ENCODE data around the gene ATP6V0E1.
"Not testable (repeated sequence)": the region's sequence is repeated elsewhere in the genome, so short reads cannot be mapped to it uniquely, and the experiment has no call there.

Gene ATP6V0E1

DNA sequence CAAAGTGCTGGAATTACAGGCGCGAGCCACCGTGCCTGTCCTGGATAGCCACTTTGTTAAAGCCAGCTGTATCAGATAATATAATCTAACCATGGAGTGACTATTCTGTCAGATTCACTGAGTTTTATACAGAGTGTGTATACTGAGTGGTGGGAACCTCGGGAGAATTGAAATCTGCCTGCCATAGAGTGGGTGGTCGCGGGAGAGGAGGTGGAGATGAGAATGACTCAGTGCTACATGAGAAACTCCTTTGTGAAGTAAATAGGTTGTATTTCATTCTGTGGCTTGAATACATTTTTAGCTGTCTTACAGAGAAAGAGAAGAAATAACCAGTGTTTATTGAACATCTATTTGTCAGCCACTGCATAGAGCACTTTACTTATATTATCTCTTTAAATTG lies 26.4 kb downstream of the ATP6V0E1 start:
- DNase-seq: no peak

DNA sequence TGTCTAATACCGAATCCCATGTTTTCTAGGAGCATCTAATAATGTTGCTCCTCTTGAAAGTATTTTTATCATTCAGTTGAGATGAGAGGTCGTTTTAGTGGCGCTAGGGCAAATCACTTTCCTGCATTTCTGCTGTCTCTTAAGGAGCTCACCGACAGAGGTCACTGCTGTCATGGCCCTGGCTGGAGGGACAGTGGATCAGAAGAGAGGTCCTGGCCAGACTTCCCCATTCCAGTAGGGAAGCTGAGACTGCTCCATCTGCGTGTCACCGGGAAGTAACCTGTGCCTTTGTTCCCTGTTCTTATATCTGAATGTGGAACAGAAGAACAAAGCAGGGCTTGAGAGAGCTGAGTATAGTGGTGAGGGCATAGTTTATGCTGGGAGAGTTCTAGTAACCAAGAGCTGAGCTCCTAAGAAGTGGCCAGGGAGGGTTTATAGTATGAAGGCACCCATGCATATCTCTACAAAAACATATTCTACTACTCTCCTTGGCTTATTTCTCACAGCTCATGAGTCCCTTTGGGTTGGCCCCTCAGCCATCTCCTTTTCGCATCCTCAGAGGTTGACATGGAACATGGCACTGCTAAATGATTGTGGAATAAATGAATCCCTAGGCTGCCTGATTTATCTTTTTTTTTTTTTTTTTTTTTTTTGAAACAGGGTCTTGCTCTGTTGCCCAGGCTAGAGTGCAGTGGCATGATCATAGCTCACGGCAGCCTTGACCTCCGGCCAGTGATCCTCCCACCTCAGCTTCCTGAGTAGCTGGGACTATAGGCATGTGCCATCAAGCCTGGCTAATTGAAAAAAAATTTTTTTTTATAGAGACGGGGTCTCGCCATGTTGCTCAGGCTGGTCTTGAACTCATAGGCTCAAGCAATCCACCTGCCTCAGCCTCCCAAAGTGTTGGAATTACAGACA lies 27.2 kb downstream of the ATP6V0E1 start:
- DNase-seq: no peak

DNA sequence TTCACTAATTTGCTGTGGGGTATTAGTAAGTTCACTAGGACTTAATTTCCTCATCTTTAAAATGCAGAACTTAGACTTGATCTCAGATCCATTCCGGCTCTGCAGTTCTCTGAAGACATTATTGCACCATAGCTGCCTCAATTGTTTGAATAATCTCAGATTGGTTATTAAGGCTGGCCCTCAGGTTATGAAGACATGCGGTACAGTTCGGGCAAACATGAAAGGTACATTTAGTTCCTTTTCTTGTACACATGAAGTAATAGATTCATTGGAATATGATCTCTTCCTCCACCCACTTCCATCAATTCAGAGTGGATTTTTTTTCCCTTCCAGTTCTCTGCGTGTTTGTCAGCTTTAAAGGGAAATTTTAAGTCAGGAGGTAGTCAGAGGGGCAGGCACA lies 28.0 kb downstream of the ATP6V0E1 start:
- no peak for DNase-seq

DNA sequence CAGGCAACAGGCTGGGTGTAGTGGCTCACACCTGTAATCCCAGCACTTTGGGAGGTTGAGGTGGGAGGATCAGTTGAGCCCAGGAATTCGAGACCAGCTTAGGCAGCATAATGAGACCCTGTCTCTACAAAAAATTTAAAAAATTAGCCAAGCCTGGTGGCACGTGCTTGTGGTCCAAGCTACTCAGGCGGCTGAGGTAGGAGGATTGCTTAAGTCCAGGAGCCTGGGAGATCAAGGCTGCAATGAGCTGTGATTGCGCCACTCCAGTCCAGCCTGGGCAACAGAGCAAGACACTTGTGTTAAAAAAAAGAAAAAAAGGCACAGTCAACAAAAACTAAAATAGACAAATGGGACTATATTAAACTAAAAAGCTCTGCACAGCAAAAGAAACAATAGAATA lies 29.3 kb downstream of the ATP6V0E1 start:
- DNase-seq: no peak

DNA sequence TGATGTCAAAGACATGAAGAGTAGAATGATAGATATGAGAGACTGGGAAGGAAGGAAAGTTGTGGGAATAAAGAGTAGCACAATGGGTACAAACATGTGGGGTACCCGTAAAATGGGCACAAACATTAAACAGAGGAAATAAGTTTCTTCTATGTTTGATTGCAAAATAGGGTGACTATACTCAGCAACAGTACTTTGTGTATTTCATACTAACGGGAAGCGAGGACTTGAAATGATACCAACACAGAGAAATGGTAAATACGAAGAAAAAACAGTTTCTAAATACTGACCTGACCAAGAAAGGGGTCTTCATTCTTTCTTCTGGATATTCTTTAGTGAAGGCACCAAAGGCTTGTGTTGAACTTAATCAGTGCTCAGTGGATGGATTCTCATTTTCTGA lies 31.1 kb downstream of the ATP6V0E1 start:
- no peak for DNase-seq

DNA sequence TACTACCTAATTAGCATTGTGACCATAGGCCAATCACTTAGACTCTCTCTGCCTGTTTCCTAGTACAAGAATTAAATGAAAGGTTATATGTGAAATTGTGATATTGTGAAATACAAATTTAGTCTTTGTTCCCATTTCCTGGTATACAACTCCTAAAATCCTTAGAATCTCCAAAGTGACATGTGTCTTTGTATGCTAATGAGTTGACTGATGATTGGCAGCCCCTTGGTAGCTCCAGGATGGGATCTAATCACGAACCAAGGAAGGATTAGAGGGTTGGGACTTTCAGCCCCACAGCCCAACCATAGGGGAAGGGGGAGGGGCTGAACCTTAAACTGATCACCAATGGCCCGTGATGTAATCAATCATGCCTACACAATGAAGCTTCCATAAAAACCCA lies 31.6 kb downstream of the ATP6V0E1 start:
- DNase-seq: no peak

DNA sequence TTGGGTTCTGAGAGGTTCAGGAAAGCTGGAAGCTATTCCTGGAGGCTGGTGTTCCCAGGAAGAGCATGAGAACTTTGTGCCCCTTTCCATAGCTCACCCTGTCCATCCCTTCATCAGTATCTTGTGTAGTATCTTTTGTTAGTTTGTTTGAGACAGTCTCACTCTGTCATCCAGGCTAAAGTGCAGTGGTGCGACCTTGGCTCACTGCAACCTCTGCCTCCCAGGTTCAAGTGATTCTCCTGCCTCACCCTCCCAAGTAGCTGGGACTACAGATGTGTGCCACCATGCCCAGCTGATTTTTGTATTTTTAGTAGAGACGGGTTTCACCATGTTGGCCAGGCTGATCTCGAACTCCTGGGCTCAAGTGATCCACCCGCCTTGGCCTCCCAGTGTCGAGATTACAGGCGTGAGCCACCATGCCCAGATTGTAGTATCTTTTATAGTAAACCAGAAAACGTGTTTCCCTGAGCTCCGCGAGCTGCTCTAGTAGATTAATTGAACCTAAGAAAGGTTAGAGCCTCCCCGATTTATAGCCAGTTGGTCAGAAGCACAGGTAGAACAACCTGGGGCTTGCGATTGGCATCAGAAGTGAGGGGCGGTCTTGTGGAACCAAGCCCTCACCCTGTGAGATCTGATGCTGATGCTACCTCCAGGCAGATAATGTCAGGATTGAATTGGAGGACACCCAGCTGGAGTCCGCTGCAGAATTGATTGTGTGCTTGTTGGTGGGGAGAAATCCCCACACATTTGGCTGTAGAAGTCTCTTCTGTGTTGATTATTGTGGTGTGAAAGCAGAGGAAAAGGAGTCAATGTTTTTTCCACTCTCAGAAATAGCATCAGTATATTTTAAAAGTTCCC lies 32.3 kb downstream of the ATP6V0E1 start:
- no peak for DNase-seq

DNA sequence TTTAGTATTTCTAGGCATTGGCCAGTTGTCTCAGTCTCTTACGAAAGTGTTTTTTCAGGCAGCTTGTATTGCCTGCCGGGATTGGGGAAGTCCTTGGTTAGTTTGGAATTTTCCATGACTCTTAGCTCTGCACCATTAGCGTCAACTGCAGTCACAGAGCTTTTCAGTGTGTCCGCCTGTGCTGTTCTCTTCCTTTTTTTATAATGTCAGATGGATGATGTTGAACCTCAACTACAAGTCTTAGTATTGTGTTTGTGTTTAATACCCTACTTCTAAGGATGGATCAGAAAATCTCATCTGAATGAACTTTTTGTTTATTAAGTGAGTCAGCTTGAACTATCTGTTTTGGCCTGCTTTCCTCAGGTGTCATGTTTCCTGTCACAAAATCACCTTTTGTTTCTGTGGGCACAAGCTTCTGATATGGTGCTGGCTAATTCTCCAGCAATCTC lies 33.1 kb downstream of the ATP6V0E1 start:
- no peak for DNase-seq

DNA sequence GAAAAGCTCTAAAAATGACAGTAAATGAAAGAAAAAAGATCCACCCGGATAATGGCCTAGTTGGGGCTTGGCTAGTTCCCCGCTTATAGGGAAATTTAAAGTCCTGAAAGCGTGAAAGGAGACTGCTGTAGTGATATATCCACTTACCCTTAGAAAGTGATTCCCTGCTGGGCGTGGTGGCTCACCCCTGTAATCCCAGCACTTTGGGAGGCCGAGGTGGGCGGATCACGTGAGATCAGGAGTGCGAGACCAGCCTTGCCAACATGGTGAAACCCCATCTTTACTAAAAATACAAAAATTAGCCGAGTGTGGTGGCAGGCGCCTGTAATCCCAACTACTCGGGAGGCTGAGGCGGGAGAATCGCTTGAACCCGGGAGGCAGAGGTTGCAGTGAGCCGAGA lies 33.5 kb downstream of the ATP6V0E1 start:
- not testable (repeated sequence) for DNase-seq

DNA sequence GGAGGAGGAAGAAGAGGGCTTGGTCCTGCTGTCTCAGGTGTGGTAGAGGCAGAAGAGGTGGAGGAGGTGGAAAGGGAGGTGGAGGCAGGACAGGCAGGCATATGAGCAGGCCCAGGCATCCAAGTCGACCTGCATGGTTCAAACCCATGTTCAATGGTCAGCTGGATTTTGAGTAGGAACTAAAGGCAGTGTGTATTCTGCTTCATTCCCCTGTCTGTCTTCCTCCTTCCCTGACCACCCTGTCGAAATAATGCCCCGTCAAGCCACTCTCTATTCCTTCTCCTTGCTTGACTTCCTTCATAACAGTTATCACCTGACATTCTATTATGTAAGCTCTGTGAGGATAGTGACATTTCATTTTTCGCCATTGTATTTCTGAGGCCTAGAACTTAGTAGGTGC lies 34.8 kb downstream of the ATP6V0E1 start:
- DNase-seq: no peak

DNA sequence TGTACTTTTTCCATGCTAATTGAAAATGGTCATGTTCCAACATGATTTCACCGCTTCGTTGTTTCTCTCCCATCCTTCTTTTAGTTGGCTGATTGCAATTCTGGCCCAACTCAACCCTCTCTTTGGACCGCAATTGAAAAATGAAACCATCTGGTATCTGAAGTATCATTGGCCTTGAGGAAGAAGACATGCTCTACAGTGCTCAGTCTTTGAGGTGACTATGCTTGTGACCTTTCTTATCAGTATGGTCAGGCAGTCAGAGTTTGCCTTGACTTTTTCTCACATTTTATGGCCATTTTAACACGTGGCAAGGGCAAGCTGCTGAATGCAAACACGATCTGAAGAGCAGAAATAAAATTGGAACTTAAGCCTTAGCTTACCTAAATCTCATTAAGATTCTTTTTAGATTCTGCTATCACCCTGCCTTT lies 36.6 kb downstream of the ATP6V0E1 start:
- DNase-seq: no peak

DNA sequence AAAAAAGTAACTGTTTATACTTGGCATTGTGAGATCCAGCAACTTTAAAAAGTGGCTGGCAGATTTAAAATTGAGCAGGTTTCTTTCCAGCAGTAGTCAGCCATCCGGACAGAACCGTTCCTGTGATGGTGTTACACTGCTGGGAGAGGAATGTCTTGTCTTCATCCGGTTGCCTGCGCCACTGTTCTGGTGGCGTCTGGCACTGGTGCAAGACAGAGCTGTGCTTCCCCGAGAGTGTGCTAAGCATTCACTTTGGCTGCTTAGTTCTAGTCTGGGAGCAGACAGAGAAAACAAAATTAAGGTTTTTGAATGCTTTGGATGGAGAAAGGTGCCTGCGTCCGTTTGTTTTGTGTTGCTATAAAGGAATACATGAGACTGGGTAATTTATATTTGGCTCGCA lies 37.1 kb downstream of the ATP6V0E1 start:
- DNase-seq: no peak

DNA sequence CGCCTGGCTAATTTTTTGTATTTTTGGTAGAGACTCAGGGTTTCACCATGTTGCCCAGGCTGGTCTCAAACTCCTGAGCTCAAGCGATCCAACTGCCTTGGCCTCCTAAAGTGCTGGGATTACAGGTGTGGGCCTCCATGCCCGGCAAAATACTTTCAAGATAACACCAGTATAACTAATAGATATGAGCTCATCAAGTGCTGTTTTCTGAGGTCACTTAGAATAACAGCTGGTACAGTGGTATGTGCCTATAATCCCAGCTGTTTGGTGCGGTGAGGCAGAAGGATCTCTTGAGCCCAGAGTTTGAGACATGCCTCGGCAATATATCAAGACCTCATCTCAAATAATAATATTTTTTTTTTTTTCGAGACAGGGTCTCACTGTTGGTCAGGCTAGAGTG lies 42.1 kb downstream of the ATP6V0E1 start:
- DNase-seq: no peak

DNA sequence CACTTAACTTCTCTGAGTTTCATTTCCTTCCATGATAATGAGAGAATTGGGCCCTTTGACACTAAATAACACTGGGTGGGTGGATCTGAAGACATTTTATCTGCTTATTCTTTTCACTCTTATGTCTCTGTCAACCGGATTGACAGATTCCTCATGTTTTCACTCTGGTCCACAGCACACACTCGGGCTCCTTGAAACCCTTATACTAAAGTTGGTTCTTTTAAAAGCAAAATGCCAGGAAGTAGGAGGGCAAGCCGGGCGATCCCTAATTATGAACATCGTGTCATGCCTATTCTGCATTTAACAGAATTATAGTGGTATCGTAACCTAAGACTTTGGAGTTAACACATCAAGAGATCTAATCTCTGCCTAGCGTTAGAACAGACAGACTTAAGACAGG lies 44.3 kb downstream of the ATP6V0E1 start:
- DNase-seq: no peak

DNA sequence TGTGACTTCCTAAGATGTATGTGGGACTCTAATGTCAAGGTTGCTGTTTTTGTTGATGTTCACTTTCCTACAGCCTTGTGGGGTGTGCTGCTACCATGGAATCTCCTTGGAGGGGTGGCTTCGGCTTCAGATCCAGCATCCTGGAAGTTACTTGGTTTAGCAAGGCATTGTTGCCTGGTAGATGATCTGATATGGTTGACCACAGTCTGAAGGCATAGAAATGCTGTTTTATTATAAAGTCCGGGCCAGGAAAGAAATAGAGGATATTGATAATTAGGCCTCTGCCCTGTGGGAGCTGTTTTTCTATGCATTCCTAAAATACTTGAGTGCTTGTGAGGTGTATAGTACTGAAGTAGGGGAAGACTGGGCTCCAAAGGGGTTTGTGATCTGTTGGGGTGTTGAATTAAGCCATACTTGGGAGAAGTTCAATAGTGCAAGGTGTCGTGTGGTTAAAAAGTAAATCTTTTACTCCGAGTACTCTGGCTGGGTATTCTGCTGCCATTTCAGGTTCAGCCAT lies 45.3 kb downstream of the ATP6V0E1 start:
- DNase-seq: no peak

DNA sequence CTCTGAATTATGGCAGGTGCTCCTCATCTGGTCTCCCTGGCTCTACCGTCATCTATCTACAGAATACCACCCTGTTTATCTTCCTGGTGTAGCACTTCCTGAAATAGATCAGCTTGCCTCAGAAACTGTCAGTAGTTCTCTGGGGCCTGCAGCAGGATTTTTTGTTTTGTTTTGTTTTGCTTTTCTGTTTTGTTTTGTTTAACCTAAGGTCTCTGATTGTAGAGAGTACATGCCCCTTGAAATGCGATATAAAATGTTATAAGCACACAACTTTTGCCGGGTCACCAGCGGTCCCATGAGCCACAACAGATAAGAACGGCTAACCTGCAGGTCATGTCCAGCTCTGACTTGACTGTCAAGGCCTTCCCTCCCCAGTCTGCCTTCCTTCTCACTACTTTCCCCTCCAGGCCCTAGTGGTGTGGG lies 45.9 kb downstream of the ATP6V0E1 start:
- DNase-seq: no peak

DNA sequence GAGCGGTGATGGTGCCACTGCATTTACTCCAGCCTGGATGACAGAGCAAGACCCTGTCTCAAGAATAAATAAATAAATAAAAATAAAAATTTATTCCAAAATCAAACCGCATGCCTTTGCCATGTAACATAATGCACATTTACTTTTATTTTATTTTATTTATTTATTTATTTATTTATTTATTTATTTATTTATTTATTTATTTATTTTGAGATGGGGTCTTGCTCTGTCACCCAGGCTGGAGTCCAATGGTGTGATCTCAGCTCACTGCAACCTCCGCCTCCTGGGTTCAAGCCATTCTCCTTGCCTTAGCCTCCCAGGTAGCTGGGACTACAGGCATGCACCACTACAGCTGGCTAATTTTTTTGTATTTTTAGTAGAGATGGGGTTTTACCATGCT lies 48.5 kb downstream of the ATP6V0E1 start:
- not testable (repeated sequence) for DNase-seq

DNA sequence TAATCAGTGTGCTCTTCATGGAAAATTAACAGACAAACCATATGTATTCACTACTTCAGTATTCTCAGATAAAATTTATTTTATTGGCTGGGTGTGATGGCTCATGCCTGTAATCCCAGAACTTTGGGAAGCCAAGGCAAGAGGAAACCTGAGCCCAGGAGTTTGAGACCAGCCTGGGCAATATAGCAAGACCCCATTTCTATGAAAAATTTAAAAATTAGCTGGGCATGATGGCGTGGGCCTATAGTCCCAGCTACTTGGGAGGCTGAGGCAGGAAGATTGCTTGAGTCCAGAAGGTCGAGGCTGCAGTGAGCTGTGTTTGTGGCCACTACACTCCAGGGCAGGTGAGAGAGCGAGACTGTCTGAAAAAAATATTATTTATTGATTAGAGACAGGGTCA lies 49.2 kb downstream of the ATP6V0E1 start:
- DNase-seq: no peak

DNA sequence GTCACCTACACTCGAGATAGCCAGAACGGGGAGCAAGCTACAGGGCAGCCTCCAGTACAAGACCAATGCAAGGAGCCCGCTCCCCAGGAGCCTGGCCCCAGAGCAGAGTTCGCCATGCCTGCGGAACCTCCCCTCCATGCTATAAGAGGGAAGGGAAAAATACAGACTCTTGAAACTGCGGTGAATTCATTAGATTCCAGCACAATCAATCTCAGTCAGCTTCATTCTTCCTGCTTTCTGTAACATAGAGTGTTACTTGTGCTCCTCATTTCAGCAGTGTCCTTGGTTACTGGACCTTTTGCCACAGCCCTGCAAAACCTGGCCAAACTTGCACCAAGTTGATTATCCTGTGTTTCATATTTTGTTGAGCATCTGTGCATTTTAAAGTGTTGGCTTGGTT lies 50.4 kb downstream of the ATP6V0E1 start:
- no peak for DNase-seq

DNA sequence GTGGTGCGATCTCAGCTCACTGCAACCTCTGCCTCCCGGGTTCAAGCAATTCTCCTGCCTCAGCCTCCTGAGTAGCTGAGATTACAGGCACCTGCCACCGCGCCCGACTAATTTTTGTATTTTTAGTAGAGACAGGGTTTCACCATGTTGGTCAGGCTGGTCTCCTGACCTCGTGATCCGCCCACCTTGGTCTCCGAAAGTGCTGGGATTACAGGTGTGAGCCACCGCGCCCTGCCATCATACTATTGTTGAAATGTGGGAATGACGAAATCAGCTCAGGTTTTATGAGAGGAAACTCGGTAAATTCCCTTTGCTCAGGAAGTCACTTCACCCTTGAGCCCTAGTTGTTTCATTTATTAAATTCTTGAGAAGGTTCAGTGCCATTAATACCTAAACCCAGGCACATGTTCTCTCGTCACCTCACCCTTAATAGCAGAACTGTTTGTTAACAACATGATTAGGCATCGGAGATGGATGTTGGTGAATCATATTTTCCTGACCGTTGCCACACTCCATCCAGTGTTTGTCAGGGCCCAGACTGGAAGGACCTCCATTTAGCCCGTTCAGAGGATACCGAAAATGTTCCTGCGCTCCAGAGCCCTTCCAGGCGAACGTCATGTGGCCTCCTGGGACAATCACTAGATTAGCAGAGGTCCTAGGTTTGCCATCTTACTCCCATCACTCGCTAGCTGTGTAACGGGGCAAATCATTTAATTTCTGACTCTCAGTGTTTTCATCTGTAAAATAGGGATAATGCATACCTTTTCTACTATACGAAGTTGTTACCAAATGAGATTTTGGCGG lies 52.5 kb downstream of the ATP6V0E1 start:
- no peak for DNase-seq

DNA sequence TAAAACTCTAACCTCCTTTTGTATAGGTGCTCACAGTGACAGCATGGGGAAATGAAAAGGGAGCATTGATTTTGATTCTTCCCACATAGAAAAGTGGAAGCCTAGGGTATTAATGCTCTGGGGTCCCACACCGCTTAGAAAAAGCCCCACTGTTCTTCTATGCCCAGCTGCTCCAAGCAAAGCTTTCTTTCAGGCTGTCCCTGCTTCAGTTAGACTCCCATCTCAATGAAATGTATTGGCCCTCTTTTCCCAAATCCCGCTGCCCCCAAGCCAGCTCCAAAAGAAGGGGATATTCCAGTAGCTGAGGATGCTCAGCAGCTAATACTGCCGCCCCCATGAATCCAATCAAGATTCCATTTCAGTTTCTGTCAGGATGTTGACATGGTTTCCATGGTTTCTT lies 55.6 kb downstream of the ATP6V0E1 start:
- DNase-seq: no peak

DNA sequence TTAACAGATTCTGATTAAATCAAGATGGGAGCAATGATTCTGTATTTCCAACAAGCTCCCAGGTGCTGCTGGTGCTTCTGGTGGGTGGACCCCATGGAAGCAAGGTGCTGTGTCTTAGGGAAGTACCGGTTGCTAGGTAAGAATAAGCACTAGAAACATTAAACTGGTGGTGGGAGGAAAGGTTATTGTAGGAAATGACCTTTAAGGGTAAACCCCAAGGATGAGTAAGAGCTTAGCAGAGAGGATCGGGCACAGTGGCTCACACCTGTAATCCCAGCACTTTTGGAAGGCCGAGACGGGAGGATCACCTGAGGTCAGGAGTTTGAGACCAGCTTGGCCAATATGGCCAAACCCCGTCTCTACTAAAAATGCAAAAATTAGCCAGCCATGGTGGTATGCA lies 56.4 kb downstream of the ATP6V0E1 start:
- DNase-seq: no peak

Measured in NCI-H2171 treated with DMSO at 0.1 percent for 48 hours (cell line).